Ishikawa (cell line): ENCODE measurements around the gene GCN1.

Experiments
- CREB1 ChIP-seq: IDR thresholded peaks from 2 replicates; pipeline ENCODE4 v1.6.1; 2012; ENCODE audit warnings: low read depth
- EGR1 ChIP-seq: IDR thresholded peaks from 2 replicates; pipeline ENCODE4 v1.6.1; 2012
- EP300 ChIP-seq: IDR thresholded peaks from 2 replicates; pipeline ENCODE4 v1.6.1; 2012; ENCODE audit warnings: borderline replicate concordance
- FOXM1 ChIP-seq: IDR thresholded peaks from 2 replicates; pipeline ENCODE4 v1.6.1; 2012; ENCODE audit warnings: low read depth, borderline replicate concordance
- NFIC ChIP-seq: IDR thresholded peaks from 2 replicates; pipeline ENCODE4 v1.6.1; 2012
- RAD21 ChIP-seq: IDR thresholded peaks from 2 replicates; pipeline ENCODE4 v1.6.1; 2012; ENCODE audit warnings: low read depth
- REST ChIP-seq: IDR thresholded peaks from 2 replicates; pipeline ENCODE4 v1.6.1; 2012; ENCODE audit warnings: low read depth, mild to moderate bottlenecking
- TAF1 ChIP-seq: IDR thresholded peaks from 2 replicates; pipeline ENCODE4 v1.6.1; 2012; ENCODE audit warnings: low read depth, mild to moderate bottlenecking
- TCF12 ChIP-seq: IDR thresholded peaks from 2 replicates; pipeline ENCODE4 v1.6.1; 2012; ENCODE audit warnings: low read depth
- TEAD4 ChIP-seq: IDR thresholded peaks from 2 replicates; pipeline ENCODE4 v1.6.1; 2012
- YY1 ChIP-seq: IDR thresholded peaks from 2 replicates; pipeline ENCODE4 v1.6.1; 2012; ENCODE audit warnings: low read depth
- ZBTB7A ChIP-seq: IDR thresholded peaks from 2 replicates; pipeline ENCODE4 v1.6.1; 2012; ENCODE audit warnings: low read depth

GRCh38 chr12:120175062-120175461 is 19.5 kb downstream of the GCN1 start:
- TF ChIP-seq REST (no peak), CREB1 (no peak), TAF1 (no peak), NFIC (no peak), EP300 (no peak), YY1 (no peak), EGR1 (no peak), TEAD4 (no peak), RAD21 (no peak), FOXM1 (no peak), TCF12 (no peak), ZBTB7A (no peak)
